Esophagus squamous epithelium (tissue), 4 donors: ENCODE measurements around the gene BLOC1S3.

ENCODE experiments used
- POLR2A ChIP-seq, 4 donors: fragments of 450-650 bp; IDR thresholded peaks; one replicate each; pipeline ENCODE4 v1.6.1; 2017; ENCODE audit warnings: antibody characterized with exemption in 4 of 4, mild to moderate bottlenecking in 4 of 4, moderate library complexity in 3 of 4
- TF ChIP-seq, protein P1 (sequence below), 6 experiments: fragments of 450-650 bp in 4 of 6; fragments of 200-600 bp in 2 of 6; sonication (generic) in 2 of 6; IDR thresholded peaks; one replicate each; pipeline ENCODE4 v1.5.1; 2016 to 2019; ENCODE audit warnings: antibody characterized with exemption in 6 of 6, mild to moderate bottlenecking in 4 of 6, moderate library complexity in 4 of 6

- TF ChIP-seq, protein P1, sequence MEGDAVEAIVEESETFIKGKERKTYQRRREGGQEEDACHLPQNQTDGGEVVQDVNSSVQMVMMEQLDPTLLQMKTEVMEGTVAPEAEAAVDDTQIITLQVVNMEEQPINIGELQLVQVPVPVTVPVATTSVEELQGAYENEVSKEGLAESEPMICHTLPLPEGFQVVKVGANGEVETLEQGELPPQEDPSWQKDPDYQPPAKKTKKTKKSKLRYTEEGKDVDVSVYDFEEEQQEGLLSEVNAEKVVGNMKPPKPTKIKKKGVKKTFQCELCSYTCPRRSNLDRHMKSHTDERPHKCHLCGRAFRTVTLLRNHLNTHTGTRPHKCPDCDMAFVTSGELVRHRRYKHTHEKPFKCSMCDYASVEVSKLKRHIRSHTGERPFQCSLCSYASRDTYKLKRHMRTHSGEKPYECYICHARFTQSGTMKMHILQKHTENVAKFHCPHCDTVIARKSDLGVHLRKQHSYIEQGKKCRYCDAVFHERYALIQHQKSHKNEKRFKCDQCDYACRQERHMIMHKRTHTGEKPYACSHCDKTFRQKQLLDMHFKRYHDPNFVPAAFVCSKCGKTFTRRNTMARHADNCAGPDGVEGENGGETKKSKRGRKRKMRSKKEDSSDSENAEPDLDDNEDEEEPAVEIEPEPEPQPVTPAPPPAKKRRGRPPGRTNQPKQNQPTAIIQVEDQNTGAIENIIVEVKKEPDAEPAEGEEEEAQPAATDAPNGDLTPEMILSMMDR (IDR thresholded peaks at IDR 0.05), result no peak
- TF ChIP-seq POLR2A (IDR thresholded peaks at IDR 0.05), result no peak
Observed at GRCh38 chr19:45138303-45138751, 40.3 kb upstream of the BLOC1S3 start.
